Tibial artery (tissue), 4 donors: ENCODE measurements around the gene DIAPH3.

ENCODE experiments used
- DNase-seq, 2 donors: peaks; one replicate each; pipeline ENCODE4 v3.0.0-alpha.2; 2019
- H3K27ac ChIP-seq, 2 donors: fragments of 200-600 bp; sonication (generic) in 1 of 2; 1 replicate in 1 of 2; 2 replicates in 1 of 2; pipeline ENCODE4 v1.5.1; 2018 to 2019; ENCODE audit warnings: mild to moderate bottlenecking in 1 of 2
- H3K27me3 ChIP-seq, 2 donors: fragments of 200-600 bp; sonication (generic) in 1 of 2; one replicate each; pipeline versions ENCODE4 v1.5.1 to v1.6.0; 2016 to 2019
- H3K36me3 ChIP-seq, 3 donors: fragments of 200-600 bp; sonication (generic) in 2 of 3; one replicate each; pipeline ENCODE4 v1.5.1; 2016 to 2019; ENCODE audit warnings: mild to moderate bottlenecking in 2 of 3
- H3K4me1 ChIP-seq, 4 donors: fragments of 200-600 bp; sonication (generic) in 2 of 4; 1 replicate in 3 of 4; 2 replicates in 1 of 4; pipeline ENCODE4 v1.5.1; 2016 to 2019
- H3K4me3 ChIP-seq, 2 donors: fragments of 200-600 bp; sonication (generic) in 1 of 2; 1 replicate in 1 of 2; 2 replicates in 1 of 2; pipeline ENCODE4 v1.5.1; 2018 to 2019; ENCODE audit warnings: mild to moderate bottlenecking in 2 of 2
- H3K9me3 ChIP-seq, 3 donors: fragments of 200-600 bp; sonication (generic) in 1 of 3; one replicate each; pipeline ENCODE4 v1.5.1; 2016 to 2019
- CTCF ChIP-seq, 2 experiments: fragments of 200-600 bp in 1 of 2; fragments of 450-650 bp in 1 of 2; IDR thresholded peaks; one replicate each; pipeline ENCODE4 v1.5.1; 2017 to 2019; ENCODE audit warnings: antibody characterized with exemption in 2 of 2, mild to moderate bottlenecking in 1 of 2, moderate library complexity in 1 of 2
- intact Hi-C: fragments of 100-400 bp; cut with DNase I; formaldehyde crosslinking; loops from one replicate; pipeline ENCODE4 v1.15.0; 2023; ENCODE audit warnings: low total_unique reads

Gene DIAPH3

DNA sequence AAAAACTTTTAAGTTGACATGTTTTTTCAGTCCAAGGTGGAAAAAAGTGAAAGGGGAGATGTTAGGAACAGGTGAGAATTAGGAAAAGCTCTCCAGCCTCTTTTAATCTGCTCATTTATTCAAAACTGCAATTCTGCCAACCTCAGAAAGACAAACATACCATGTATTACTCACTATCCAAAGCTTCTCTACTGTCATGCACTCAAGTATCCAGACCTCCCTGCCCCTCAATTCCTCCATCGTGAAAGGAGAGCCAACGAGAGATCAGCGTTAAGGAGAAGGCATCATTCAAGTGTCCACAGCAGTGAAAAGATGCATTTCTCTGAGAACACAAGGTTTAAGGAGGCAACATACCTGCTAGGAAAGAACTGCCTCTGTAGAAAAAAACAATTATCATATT, 24.5 kb downstream of the DIAPH3 start:
- Histone ChIP-seq H3K4me1 (no peaks in the 10 kb centered on the region), H3K27me3 (no peaks in the 10 kb centered on the region), H3K9me3 (no peaks in the 10 kb centered on the region), H3K27ac (no peak overlapping the region), H3K36me3 (no peaks in the 10 kb centered on the region), H3K4me3 (no peak overlapping the region)
- intact Hi-C loops = no loop called here
- no peak for TF ChIP-seq CTCF (IDR thresholded peaks at IDR 0.05)
- DNase-seq = no peak

DNA sequence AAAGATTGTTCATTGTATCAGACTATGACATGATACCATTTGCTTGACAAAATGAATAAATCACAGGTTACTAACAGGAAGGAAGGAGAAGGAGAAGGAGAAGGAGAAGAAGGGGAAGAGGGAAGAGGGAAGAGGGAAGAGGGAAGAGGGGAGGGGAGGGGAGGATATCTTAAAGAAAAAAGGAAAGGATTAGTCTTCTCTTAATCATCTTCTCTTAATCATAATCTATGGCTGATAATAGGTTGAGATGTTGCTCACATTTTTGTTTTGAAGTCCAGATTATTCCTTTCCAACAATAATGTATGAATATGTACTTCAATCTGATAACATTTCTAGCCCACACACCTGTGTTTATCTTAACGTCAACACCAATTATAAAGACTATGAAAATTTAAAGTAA, 25.1 kb downstream of the DIAPH3 start:
- H3K4me1 ChIP-seq = no peaks in the 10 kb centered on the region
- TF ChIP-seq CTCF (IDR thresholded peaks at IDR 0.05) = no peak
- H3K36me3 ChIP-seq = no peaks in the 10 kb centered on the region
- H3K27ac ChIP-seq = no peak overlapping the region
- no peak for DNase-seq
- no peaks in the 10 kb centered on the region for H3K9me3 ChIP-seq
- H3K4me3 ChIP-seq = no peak overlapping the region
- no peaks in the 10 kb centered on the region for H3K27me3 ChIP-seq
- intact Hi-C loops = no loop called here

DNA sequence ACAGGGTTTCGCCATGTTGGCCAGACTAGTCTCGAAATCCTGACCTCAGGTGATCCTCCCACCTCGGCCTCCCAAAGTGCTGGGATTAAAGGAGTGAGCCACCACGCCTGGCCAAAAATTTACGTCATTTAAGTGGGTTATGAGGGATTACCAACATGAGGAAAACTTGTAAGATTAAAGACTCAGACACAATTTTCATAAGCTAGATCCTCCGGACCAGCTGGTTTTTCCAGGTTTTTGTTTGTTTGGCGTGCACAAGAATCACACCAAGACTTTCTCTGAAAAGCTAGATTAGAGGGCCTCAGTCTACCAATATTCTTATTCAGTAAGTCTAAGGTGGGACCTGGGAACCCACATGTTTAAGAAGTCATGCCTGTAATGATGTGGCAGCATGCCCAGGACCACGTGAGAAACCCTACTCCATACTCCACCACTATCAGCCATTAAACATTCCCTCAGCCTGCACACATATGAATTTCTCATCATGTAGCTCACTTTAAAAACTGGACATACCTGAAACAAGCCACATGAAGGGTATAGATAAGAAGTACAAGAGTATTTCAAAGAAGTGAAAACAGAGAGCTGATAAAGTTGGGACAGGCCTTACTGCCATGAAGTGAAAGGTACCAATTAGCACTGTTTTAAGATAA, 25.7 kb downstream of the DIAPH3 start:
- no peaks in the 10 kb centered on the region for H3K9me3 ChIP-seq
- DNase-seq = no peak
- no peak overlapping the region for H3K27ac ChIP-seq
- H3K4me3 ChIP-seq = no peak overlapping the region
- H3K27me3 ChIP-seq = no peaks in the 10 kb centered on the region
- intact Hi-C loops = no loop called here
- H3K36me3 ChIP-seq = no peaks in the 10 kb centered on the region
- no peak for TF ChIP-seq CTCF (IDR thresholded peaks at IDR 0.05)
- H3K4me1 ChIP-seq = no peaks in the 10 kb centered on the region

DNA sequence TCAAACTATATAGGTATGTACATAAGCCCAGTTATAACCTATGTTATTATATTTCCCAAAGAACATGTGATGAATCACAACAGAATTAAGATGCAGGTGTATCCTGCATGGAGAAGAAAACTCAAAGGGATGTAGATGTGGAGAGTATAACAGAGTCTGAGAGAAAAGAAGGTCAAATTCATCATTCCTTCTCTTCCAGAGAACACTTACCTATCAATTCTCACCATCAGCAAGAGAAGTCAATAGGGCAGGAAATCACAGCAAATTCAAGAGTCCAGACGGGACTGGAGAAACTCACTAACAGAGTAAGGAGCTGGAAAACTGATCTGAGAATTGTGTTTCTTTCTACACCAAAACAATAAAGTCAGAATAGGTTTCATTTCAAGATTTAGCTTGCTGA, 28.4 kb downstream of the DIAPH3 start:
- Histone ChIP-seq H3K4me1 (no peaks in the 10 kb centered on the region), H3K9me3 (no peaks in the 10 kb centered on the region), H3K27ac (no peak overlapping the region), H3K27me3 (no peaks in the 10 kb centered on the region), H3K36me3 (no peaks in the 10 kb centered on the region), H3K4me3 (no peak overlapping the region)
- no peak for DNase-seq
- no peak for TF ChIP-seq CTCF (IDR thresholded peaks at IDR 0.05)
- intact Hi-C loops = no loop called here

DNA sequence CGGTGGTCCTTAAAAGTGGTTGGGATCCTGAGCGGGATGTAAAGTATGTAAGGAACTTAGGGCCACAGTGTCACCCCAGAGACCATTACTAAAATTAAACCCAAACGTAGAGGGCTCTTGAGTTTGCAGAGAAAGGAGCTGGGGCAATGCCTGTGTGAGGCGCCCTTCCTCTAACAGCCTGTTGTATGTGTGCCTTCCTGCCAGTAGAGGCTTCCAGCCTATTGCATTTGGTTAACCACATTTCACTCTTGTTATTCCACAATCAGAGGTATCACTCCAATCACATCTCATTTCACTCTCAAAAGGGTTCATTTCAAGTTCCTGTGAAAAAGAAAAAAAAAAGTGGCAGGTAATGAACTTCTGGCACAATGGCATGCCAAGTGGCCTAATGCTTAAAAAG, 29.4 kb downstream of the DIAPH3 start:
- H3K4me3 ChIP-seq = peak overlapping the region in 1 of 2 donors; percentile 24
- H3K36me3 ChIP-seq = no peaks in the 10 kb centered on the region
- no peaks in the 10 kb centered on the region for H3K27me3 ChIP-seq
- H3K27ac ChIP-seq = no peak overlapping the region
- H3K4me1 ChIP-seq = no peaks in the 10 kb centered on the region
- peak in 1 of 2 experiments; percentile 6 for TF ChIP-seq CTCF (IDR thresholded peaks at IDR 0.05)
- no peaks in the 10 kb centered on the region for H3K9me3 ChIP-seq
- no peak for DNase-seq
- intact Hi-C loops = no loop called here

DNA sequence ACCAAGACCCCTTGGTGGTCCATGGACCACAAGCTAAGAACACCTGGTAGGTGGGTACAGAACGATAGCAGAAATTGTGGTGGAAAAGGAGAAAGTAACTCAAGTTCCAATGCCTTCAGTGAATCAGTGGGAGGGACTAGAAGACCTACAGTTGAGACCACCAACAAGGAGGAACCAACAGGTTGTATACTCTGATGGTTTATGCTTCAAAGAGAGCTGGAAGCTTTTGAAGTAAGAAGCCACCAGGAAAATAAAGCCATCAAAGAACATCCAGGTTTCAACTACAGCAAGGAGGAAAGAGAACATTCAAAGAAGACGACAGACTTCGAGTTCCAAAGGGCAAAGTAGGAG, 42.4 kb downstream of the DIAPH3 start:
- H3K27me3 ChIP-seq = no peaks in the 10 kb centered on the region
- intact Hi-C loops = no loop called here
- no peak overlapping the region for H3K4me3 ChIP-seq
- H3K9me3 ChIP-seq = no peaks in the 10 kb centered on the region
- no peaks in the 10 kb centered on the region for H3K36me3 ChIP-seq
- H3K27ac ChIP-seq = no peak overlapping the region
- H3K4me1 ChIP-seq = no peaks in the 10 kb centered on the region
- TF ChIP-seq CTCF (IDR thresholded peaks at IDR 0.05) = no peak
- no peak for DNase-seq
